Pons (tissue), 1 donor: ENCODE results near the gene CHRNA9.

Experiments
- DNase-seq: peaks from one replicate; pipeline ENCODE4 v3.0.0-alpha.2; 2016; ENCODE audit warnings: low spot score

Gene CHRNA9

DNA sequence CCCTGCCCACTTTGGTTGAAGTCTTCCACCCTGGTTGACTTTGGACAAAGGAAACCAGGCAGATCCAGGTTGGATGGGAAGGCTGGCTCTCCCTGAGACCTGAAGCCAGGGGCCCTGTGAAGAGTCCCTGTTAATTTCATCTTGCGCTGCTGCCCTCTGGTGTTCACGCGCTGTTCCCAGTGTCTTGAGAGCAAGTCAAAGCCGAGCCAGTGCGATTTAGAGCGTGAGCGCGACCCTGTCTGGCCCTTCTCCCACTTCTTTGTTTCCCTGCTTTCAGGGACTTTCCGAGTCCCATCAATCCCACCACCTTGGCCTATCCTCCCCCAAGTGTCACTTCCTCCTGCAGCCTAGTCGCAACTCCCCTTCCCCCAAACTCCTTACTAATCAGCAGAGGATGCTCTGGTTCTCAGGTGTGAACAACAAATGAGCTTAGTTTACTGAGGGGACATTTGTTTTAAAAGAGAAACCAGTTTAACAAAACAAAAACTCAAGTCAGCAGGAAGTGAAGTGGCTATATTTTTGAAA lies 25.8 kb upstream of the CHRNA9 start:
- peak; percentile 85 for DNase-seq

DNA sequence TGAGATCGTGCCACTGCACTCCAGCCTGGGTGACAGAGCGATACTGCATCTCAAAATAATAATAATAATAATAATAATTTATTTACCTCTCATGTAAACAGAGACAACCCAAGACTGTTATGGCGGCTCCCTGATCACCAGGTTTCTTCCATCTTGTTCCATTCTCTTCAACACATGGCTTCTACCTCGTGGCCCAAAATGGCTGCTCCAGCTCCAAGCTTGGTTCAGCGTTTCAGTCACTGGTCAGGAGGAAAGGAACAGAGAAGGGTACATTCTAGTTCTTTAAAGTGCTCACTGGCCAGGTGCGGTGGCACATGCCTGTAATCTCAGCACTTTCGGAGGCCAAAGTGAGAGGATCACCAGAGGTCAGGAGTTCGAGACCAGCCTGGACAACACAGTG lies 24.9 kb upstream of the CHRNA9 start:
- no peak for DNase-seq

DNA sequence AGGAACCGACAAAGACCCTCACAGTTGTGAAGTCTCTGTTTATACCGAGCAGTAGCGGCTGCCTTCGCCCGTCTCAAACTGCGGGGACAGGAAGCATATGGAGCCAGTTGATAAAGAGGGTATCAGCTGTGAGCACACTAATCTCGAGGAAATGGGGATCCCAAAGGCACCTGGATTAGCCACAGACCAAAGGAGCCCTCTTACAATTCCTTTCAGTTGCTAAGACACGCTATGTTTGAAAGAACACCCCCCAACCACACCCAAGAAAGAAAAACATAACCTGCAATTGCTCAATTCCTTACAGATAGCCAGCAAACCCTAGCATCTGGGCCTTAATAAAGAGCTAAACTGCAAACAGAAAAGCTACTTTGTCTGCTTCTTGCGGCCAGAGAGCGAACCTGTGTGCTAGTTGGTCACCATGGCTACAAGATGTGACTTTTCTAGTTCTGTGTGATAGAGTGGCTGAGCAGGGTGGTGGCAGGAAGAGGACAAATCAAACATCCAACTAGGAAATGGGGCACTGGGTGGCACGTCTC lies 23.3 kb upstream of the CHRNA9 start:
- DNase-seq, result no peak

DNA sequence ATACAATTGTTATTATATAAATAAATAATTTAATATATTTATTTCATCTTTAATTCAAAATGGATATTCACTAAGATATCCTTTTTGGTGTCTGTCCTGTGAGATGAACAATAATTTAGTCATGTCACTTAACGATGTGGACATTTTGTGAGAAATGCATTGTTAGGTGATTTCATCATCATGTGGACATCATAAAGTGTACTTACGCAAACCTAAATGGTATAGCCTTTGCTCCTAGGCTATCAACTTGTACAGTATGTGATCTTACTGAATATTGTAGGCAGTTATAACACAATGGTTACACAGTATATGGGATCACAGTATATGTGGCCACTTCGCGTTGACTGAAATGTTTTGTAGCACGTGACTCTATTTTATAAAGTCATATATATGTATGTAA lies 20.2 kb upstream of the CHRNA9 start:
- DNase-seq, result no peak

DNA sequence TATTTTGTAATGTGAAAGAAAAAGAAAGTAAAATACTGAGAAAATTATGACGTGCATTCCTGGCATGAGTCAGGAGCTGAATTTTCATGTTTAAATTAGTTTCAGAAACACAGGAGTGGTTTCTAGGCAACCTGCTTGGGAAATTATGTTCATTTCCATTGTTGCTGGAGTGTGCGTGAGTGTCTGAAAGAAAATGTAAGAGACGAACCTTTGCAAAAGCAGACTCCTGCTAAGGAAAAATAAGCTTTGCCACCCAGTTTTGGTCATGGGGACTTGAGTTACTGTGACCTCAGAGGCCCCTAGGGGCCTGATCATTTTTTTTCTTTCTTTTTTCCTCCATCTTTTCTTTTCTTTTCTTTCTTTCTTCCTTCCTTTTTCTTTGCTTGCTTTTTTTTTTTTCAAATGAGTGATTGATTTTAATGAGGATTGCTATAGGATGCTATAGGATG lies 18.8 kb upstream of the CHRNA9 start:
- no peak for DNase-seq

- peak; percentile 67 for DNase-seq
Measured at GRCh38 chr4:40316782-40317635, 18.1 kb upstream of the CHRNA9 start.

GRCh38 chr4:40317916-40318658 lies 17.0 kb upstream of the CHRNA9 start:
- no peak for DNase-seq

- no peak for DNase-seq
Measured at GRCh38 chr4:40321574-40322275, 13.4 kb upstream of the CHRNA9 start.

DNA sequence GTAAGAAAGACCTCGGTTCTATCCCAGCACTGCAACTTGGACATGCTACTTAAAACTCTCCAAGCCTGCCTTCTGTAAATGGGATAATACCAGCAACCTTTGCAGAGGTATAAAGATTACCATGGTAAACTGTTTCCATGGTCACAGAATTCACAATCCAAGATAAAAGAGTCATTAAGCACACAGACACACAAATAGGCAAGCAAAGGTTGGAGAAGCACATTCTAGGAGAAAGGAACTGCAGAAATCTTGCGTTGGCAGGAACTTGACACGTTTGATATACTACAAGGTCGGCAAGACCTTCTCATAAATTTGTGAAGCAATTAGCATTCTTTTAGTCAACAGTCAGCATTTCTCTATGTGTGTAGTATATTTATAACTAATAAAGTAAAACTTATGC lies 12.3 kb upstream of the CHRNA9 start:
- no peak for DNase-seq

GRCh38 chr4:40323866-40324265 lies 11.3 kb upstream of the CHRNA9 start:
- no peak for DNase-seq

- DNase-seq, result no peak
Measured at GRCh38 chr4:40325406-40326019, 9.6 kb upstream of the CHRNA9 start.

GRCh38 chr4:40327340-40327739 lies 7.8 kb upstream of the CHRNA9 start:
- DNase-seq, result peak; percentile 75

DNA sequence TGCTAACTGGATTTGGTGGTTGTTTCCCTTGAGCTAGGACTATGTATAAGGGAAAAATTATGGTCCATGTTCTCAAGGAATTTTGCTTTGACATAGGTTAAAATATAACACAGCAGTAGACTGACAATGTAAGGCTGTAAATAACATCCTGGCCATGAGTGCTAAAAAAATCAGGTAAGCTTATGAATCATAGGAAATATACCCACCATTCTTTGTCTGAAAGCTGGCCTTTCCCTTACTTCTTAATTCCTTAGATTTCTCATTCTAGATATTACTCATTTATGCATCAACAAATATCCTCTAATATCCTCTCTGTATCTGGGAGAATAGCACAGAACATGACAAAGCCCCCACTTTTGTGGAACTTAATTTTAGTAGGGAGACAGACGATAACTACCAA lies 6.8 kb upstream of the CHRNA9 start:
- no peak for DNase-seq

- DNase-seq, result no peak
Measured at GRCh38 chr4:40329805-40330204, 5.3 kb upstream of the CHRNA9 start.

DNA sequence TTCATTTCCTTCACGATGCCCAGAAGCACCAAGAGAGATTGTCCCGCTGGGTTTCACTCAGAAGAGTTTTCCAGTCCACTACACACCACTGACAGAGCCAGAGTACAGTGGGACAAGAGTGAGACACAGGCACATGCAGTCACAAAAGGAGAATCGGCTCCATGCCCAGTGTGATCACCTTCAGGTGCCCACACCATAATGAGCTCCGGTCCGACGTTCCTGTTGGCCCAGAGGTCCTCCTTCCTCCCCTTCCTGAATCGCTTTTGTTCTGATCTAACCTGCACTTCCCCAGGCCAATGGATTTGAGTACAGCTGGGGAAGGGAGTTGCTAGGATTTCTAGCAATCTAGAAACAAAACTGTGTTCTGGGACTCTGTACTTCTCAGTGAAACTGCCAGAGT lies 4.6 kb upstream of the CHRNA9 start:
- DNase-seq, result no peak

GRCh38 chr4:40331101-40331745 lies 3.9 kb upstream of the CHRNA9 start:
- DNase-seq, result no peak

- DNase-seq, result no peak
Measured at GRCh38 chr4:40331961-40332360, 3.2 kb upstream of the CHRNA9 start.

GRCh38 chr4:40333921-40334352 lies 1.2 kb upstream of the CHRNA9 start:
- DNase-seq, result no peak

DNA sequence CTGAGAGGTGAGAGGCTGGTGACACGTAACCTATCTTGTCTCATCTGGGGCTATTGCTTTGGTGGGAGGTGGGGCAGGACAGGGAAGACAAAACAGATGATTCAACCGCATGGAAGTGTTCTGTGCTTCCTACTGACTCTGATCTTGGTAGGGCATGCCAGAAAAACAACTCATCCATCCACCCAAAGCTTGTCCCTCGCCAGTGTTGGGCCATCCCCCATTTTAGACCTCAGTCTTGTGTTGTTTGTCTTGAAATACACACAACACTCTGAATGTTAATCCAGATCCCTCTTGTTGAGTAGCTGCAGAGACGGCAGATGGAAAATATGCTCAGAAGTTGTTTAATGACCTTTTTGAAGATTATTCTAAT lies 377 bp downstream of the CHRNA9 start:
- no peak for DNase-seq

DNA sequence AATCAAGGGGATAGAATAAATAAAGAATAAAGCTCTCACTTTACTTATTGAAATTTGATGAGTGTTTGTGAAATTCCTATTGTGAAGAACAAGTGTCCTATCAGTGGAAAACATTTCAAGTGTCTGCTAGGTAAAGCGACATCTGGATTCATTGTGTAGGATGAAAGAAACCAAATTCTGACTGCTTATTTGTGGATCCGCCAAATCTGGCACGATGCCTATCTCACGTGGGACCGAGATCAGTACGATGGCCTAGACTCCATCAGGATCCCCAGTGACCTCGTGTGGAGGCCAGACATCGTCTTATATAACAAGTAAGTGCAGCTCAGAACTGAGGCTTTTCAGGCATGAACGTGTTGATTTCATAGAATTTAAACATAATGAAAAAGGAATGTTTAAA lies 1.9 kb downstream of the CHRNA9 start:
- no peak for DNase-seq

DNA sequence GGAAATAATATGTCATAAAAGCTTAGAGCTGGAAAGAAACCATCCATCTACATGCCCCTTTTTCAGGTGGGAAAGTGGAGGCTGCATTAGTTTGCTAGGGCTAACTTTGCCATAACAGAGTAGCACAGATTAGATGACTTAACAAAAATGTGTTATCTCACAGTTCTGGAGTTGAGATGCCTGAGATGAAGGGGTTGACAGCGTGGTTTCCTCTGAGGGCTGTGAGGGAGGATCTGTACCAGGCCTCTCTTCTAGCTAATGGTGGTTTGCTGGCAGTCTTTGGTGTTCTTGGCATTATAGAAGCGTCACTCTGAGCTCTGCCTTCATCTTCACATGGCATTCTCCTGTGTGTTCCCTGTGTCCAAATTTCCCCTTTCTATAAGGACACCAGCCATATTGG lies 2.4 kb downstream of the CHRNA9 start:
- no peak for DNase-seq
